ENCODE measurements around the gene MAP3K5.
"Not testable (repeated sequence)": the region's sequence is repeated elsewhere in the genome, so short reads cannot be mapped to it uniquely, and the experiment has no call there.

Gene MAP3K5

DNA sequence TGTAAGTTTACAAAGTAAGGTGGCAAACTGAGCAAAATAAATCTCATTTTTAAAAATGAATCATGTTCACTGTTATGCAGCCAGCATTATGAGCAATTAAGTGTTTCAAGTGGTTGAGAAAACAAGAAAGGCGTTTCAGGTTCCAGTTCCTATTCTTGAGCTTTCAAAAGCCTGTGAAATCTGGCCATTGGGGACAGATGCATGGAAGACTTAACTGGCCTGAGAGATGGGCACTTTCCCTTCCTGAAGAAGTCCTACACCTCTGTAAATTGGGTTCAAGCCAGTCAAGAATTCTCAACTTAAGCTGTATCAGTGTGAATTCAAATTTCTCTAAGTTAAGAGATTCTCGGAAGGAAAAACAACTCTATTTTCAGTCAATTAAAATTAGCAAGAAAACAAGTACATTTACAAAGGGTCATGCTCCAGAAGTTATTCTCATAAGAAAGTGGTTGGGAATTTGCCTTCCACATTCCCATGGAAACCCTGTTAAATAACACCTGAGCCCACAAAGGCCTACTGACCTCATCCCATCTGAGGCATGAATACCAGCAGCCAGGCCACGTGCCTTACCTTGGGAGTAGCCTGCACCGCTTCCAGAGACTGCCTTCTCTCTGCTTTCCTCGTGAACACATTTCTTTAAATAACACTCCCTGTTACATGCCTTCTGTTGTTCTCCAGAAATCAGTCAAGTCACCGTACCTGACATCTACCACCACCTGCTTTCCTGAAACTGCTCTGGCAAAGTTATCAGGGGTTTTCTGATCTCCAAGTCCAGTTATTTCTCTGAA lies 19.4 kb downstream of the MAP3K5 start:
- DNase-seq (ENCODE audit: extremely low read depth in 1 of 2, low read depth in 1 of 2): no peak

DNA sequence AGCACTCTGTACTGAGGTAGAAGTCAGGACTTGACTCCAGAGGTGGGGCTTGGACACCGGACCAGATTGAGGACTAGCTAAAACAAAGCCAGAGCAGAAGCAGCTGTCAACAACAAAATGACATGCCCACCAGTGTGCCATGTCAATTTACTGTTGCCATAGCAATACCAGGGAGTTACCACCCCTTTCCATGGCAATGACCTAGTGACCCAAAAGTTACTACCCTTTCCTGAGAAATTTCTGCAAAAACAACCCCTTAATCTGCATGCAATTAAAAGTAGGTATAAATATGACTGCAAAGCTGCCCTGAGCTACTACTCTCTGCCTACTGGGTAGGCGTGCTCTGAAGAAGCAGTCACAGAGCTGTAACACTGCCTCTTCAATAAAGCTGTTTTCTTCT lies 21.0 kb downstream of the MAP3K5 start:
- DNase-seq (ENCODE audit: extremely low read depth in 1 of 2, low read depth in 1 of 2): no peak

DNA sequence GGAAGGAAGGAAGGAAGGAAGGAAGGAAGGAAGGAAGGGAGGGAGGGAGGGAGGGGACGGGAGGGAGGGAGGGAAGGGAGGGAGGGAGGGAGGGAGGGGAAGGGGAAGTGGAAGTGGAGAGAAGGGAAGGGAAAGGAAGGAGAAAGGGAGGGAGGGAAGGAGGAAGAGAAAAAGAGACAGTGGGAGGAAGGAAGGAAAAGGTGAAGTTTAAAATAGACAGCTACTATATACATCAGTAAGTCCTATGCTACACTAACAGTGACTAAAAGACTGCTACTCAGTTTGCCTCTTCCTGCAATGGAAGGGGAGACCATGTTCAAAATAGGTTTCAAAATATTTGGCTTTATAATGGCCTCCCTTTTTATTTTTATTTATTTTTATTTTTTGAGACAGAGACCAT lies 22.5 kb downstream of the MAP3K5 start:
- no peak for DNase-seq (ENCODE audit: extremely low read depth in 1 of 2, low read depth in 1 of 2)

DNA sequence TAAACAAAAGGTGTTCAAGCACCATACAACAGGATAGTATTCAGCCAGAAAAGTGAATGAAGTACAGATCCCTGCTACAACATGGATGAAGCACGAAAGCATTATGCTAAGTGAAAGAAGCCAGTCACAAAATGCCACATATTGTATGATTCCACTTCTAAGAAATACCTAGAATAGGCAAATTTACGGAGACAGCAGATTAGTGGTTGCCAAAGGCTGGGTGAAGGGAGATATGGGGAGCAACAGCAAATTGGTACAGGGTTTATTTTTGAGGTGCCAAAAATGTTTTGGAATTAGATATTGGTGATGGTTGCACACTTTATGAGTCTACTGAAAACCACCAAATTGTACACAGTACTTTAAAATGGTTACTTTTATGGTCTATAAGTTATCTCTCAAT lies 23.2 kb downstream of the MAP3K5 start:
- no peak for DNase-seq (ENCODE audit: extremely low read depth in 1 of 2, low read depth in 1 of 2)

DNA sequence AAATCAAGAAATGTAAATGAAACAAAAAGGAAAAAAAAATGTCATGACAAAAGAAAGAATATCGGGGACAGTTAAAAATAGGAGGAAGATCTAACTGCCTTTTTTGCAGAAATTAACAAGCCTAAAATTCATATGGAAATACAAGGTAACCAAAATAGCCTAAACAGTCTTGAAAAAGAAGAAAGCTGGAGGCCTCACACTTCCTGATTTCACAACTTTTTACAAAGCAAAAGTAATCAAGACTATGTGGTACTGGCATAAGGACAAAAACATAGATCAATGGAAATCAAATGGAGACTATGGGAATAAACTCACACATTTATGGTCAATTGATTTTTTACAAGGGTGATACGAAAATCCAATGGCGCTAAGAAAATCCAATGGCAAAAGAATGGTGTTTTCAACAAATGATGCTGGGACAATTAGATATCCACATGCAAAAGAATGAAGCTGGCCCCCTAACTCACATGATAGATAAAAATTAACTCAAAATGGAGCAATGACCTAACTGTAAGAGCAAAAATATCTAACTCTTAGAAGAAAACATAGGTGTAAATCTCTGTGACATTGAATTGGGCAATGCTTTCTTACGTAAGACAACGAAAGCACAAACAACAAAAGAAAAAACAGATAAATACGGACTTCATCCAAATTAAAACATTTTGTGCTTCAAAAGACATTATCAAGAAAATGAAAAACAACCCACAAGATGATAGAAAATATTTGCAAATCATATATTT lies 24.5 kb downstream of the MAP3K5 start:
- DNase-seq (ENCODE audit: extremely low read depth in 1 of 2, low read depth in 1 of 2): no peak

DNA sequence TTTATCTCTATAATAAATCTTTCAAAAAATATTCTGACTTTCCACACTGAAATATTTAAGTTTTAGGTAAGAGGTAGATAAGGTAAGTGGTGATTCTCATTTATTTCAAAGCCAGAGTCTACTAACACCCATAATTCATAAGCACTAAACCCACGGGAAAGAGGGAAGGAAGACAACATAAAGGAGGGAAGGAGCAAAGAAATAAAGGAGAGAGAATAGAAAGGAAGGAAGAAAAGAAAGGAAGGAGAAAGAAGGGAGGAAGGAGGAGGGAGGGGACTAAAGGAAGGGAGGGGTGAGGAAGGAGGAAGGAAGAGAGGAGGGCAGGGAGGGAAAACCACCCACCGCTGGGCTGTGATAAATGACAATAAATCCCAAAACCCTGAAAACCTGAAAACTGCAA lies 25.2 kb downstream of the MAP3K5 start:
- DNase-seq (ENCODE audit: extremely low read depth in 1 of 2, low read depth in 1 of 2): no peak

DNA sequence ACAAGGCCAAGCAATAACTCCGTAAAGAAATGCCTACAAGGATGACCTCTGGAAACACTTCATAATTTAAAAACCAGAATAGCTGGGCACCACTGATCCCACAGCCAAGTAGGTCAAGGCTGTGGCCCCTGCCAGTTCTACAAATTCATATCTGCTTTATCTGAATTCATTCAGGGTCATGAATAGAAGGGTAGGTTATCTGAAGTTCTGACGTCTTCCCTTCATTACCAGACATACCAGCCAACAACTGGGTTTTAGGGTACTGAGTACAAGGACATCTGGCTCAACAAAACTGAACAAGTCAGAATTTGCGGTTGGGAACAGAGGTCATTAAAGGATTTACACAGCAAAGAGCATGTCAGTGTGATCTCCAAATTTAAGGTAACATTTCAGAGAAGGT lies 26.0 kb downstream of the MAP3K5 start:
- DNase-seq (ENCODE audit: extremely low read depth in 1 of 2, low read depth in 1 of 2): no peak

DNA sequence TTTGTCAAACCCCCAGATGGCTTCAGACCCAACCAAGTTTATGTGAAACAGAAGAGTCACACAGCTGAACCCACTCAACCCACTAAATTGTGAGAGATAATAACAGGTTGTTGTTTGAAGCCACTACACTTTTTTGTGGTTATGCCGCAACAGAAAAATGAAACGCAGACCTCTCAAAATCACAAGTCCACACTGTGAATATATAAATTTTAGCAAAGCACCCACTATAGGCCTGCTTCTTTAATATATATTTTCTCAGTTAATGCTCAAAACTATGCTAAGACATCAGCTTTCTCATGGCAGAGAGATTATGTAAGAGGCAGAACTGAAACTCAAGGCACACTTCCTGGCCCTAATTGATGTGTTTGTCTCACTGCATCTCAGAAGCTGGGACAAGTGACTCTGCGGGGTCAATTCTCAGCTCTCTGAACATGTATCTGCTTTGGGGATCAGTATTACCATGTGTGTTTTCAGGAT lies 27.7 kb downstream of the MAP3K5 start:
- no peak for DNase-seq (ENCODE audit: extremely low read depth in 1 of 2, low read depth in 1 of 2)

DNA sequence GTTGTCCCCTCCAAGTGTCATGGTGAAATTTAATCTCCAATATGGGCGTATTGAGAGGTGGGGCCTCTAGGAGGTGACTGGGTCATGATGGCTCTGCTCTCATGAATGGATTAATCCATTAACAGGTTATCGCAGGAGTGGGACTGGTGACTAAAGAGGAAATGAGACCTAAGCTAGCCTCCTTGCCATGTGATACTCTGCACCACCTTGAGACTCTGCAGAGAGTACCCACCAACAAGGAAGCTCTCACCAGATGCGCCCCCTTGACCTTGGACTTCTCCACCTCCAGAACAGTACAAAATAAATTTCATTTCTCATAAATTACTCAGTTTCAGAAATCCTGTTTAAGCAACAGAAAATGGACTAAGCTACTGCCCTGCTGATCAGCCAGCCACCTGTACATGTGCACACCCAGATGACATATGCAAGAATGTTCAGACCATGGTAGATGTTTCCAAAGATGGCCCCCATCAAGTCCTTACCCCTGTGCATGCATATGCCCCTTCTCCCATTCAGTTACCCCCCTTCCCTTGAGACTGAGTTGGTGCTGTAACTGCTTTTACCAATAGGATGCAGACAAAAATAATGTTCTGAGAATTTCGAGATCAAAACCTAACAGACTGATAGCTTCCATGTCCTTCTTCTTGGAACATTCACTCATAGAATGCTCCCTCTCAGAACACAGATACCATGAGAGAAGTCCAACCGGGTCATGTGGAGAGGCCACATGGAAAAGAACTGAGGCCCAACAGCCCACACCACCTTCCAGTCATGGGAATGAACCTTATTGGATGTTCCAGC lies 28.4 kb downstream of the MAP3K5 start:
- no peak for DNase-seq (ENCODE audit: extremely low read depth in 1 of 2, low read depth in 1 of 2)

DNA sequence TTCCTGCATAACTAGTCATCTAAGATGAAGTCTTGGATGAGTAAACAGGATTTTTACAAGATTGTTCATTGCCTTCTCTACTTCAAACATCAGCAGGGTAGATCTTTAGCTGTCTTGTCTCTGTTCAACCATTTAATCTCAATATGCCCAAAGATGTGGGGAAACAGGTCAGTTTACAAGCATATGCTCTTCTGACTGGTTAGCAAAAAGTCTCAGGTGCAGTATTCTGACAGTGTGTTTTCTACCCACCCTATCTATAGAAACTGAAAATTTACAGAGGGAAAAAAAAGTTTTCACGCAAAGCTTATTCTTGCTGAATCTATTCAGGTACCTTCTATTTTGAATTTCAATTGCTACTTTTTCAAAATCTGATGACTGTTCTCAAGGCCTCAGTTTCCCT lies 29.0 kb downstream of the MAP3K5 start:
- DNase-seq (ENCODE audit: extremely low read depth in 1 of 2, low read depth in 1 of 2): no peak

DNA sequence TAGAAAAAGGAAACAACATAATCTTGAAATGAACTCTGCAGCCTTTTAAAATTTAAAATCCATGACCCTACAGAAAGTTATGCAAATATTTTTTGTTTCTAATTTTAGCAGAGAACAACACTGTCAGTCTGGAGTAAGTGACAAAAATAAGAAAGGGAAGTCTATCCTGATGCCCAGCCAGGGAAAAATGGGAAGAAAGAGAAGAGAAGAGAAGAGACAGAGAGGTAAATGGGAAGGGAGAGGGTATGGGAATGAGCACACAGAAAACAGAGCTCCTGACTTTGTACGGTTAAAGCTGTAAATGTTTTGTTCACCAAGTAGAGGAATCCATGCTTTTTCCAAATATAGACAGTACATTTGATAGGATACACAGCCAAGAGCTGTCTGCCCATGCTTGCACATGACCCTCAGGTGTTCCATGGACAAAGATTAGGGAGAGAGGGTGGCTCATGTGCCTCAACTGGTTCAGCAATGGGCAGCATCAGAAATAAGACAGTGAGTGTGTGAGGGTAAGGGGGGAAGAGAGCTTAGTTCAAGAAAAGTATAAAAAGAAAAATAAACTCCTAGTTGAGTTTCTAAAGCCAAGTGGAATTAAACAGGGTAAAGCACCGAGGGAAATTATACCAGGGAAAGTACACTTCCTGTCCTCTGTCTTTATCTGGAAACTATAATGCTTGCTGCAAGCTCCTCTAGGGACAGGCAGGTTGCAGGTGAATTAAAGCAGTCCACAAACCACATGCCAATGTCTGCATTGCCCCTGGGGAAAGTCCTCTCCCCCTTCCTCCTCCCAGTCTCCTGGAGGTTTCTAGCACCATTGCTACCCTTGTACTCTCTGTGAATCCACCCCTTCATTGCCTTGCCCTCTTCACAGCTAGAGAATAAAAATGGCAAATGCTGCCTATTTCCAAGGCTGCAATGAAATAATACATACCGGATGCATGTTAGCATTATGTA lies 30.0 kb downstream of the MAP3K5 start:
- no peak for DNase-seq (ENCODE audit: extremely low read depth in 1 of 2, low read depth in 1 of 2)

DNA sequence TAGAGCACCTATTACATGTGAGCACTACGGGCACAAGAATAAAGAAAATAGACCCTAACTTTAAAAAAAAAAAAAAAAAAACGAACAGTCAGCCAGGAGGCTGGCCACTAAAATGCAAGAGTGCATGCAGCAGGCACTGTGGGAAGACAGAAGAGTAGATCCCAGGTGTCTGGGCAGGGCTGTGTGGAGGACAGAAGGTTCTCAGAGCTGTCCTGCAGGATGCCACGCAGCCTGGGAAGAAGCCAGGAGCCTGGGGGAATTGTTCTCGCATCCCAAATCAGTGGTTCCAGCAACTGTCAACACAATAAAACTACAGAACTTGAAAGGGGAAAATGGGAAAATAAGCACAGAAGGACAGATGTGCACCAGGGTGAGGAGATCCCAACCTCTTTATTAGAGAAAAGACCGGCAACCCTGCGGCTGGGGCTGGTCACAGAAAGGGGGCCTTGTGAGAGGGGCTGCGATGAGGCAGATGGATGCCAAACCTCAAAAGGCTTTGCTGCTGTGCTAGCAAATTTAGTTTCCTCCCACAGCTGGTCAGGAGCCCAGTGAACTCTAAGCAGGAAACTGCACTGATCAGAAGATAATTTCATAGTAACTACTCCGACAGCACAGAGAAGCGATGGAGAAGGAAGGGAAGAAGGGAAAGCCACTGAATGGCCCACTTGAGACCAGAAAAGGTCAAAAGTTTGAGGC lies 30.9 kb downstream of the MAP3K5 start:
- no peak for DNase-seq (ENCODE audit: extremely low read depth in 1 of 2, low read depth in 1 of 2)

DNA sequence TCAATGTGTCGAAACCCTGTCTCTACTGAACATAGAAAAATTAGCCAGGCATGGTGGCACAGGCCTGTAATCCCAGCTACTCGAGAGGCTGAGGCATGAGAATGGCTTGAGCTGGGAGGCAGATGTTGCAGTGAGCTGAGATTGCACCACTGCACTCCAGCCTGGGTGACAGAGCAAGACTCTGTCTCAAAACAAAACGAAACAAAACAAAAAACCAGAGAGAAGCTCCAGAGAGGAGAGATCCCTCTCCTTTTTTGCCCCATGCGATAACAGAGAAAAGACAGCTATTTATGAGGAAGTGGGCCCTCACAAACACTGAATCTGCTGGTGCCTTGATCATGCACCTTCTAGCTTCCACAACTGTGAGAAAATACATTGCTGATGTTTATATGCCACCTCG lies 31.5 kb downstream of the MAP3K5 start:
- DNase-seq (ENCODE audit: extremely low read depth in 1 of 2, low read depth in 1 of 2): not testable (repeated sequence)

DNA sequence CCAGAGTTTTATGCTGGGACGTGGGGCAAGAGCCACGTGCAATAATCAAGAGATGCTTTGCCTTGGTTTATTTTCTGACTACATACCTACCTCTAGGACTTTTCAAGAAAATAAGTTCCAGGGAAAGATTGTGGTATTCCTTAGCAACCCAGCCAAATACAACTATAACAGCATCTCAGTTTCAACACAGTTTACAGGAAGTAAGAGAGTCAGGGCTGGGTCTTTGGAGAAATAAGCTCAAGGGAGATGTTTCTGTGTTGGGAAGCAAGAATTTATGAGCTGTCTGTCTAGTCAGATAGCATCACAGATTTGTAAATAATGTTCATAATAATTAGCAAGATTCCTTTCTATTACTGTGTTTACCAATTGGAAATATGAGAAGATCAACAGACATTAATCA lies 35.1 kb downstream of the MAP3K5 start:
- no peak for DNase-seq (ENCODE audit: extremely low read depth in 1 of 2, low read depth in 1 of 2)

DNA sequence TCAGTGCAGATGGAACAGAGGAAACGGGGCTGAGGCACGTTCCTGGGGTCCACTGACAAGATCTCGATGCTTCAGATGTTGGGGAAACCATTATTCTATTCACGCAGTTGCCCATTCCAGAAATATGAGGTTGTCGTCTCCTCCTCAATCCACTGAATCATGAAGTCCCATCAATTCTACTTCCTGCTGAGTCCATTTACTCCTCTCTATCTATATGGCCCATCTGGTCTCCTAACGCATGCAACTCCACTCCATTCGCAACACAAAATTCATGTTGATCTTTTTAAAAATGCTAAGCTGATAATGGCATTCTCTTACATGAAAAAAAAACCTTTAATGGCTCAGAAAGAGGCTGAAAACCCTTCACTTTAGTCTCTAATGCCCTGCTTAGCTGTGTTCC lies 37.5 kb downstream of the MAP3K5 start:
- DNase-seq (ENCODE audit: extremely low read depth in 1 of 2, low read depth in 1 of 2): no peak

DNA sequence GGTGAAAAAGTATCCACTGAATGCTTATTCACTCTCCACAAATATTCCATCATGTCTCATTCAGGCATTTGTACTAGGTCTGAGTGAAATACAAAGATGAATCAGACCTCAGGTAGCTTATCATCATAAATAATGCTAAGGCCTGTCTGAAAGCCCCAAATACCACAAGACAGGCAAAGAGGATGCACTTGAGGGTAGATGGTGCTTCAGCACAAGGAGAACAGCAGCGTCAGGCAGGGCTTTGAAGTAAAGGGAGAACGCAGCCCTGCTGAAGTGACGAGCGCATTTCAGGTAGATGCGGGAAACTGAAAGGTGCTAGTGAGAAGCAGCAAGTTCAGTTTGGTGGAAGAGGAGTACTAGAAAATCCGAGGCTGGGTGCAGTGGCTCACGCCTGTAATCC lies 38.7 kb downstream of the MAP3K5 start:
- peak in 1 of 2 donors; percentile 52 for DNase-seq (ENCODE audit: extremely low read depth in 1 of 2, low read depth in 1 of 2)

DNA sequence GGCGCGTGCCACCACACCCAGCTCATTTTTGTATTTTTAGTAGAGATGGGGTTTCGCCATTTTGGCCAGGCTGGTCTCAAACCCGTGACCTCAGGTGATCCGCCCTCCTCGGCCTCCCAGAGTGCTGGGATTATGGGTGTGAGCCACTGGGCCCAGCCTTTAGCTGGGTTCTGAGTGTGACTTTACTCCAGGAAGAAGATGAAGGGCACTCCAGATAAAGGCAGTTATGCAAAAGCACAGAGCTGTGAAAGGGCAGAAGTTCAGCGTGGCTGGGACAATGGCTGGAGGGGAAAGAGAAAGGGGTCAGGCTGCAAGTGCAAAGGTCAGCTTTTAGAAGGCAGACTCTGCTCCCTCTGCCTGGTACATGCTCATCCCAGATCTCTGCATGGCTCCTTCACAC lies 39.7 kb downstream of the MAP3K5 start:
- DNase-seq (ENCODE audit: extremely low read depth in 1 of 2, low read depth in 1 of 2): no peak

DNA sequence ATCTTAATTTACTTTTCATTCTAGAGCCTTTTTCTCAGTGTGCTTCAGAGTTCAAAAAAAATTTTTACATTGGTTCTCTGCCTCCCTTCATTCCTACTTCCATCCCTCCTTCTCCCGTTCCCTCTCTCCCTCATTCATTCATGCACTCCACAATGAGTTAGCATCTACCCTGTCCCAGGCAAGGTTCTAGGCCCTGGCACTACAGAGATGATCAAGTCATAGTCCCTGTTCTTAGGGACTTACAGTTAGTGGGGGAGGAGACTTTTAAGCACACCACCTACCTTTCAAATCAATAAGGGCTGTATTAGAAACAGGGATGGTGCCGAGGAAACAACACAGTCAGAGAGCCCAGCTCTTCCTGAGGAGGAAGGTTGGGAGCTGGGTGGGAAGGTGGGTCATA lies 40.3 kb downstream of the MAP3K5 start:
- no peak for DNase-seq (ENCODE audit: extremely low read depth in 1 of 2, low read depth in 1 of 2)

DNA sequence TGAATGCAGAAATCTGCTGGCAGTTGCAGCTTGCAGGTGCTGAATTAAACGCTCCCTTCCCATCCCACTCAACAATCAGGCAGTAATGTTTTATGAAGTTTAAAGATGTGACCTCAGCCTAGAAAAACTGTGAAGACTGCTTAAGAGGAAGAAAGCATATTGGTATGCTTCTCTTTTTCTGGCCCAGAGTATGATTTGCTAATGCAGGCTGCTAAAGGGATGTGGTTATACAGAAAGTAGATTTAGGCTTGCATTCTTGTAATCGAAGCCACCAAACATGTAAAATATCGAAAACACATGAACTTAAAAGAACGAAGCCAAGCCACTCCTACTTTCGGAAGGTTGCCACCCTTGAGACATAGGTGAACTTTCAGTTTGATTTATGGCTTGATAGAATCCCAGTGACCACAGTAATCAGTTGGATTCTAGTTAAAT lies 40.7 kb downstream of the MAP3K5 start:
- DNase-seq (ENCODE audit: extremely low read depth in 1 of 2, low read depth in 1 of 2): no peak
